Trophoblast cell (in vitro differentiated cells and primary cell): Measurements from ENCODE around the gene KRTAP10-5.
"Not testable (repeated sequence)": the region's sequence is repeated elsewhere in the genome, so short reads cannot be mapped to it uniquely, and the experiment has no call there.

Experiments used
- DNase-seq, 2 donors: peaks; one replicate each; pipeline ENCODE4 v3.0.0-alpha.2; 2016
- H2AFZ ChIP-seq: 2 replicates; pipeline ENCODE4 v1.6.1; 2013; ENCODE audit warnings: low read length, moderate library complexity, mild to moderate bottlenecking; ENCODE audit not compliant: insufficient read depth, poor library complexity
- H2AK5ac ChIP-seq: 2 replicates; pipeline ENCODE4 v1.6.1; 2013; ENCODE audit warnings: mild to moderate bottlenecking, low read length
- H2BK120ac ChIP-seq: 2 replicates; pipeline ENCODE4 v1.6.1; 2013; ENCODE audit warnings: low read length, mild to moderate bottlenecking, moderate library complexity; ENCODE audit not compliant: insufficient read depth, poor library complexity
- H2BK12ac ChIP-seq: 2 replicates; pipeline ENCODE4 v1.6.1; 2013; ENCODE audit warnings: mild to moderate bottlenecking, low read length, moderate library complexity
- H2BK5ac ChIP-seq: 2 replicates; pipeline ENCODE4 v1.6.1; 2013; ENCODE audit warnings: low read length, low read depth, moderate library complexity, mild to moderate bottlenecking; ENCODE audit not compliant: poor library complexity
- H3K14ac ChIP-seq: 2 replicates; pipeline ENCODE4 v1.6.1; 2013; ENCODE audit warnings: mild to moderate bottlenecking, low read length
- H3K18ac ChIP-seq: 2 replicates; pipeline ENCODE4 v1.6.1; 2013; ENCODE audit warnings: mild to moderate bottlenecking, low read length
- H3K23ac ChIP-seq: 2 replicates; pipeline ENCODE4 v1.6.1; 2013; ENCODE audit warnings: low read length
- H3K27ac ChIP-seq: 2 replicates; pipeline ENCODE4 v1.5.1; 2013; ENCODE audit warnings: low read depth, mild to moderate bottlenecking, inconsistent platforms, low read length, moderate library complexity
- H3K27me3 ChIP-seq: 2 replicates; pipeline ENCODE4 v1.6.1; 2013; ENCODE audit warnings: inconsistent platforms, mild to moderate bottlenecking, low read length, moderate library complexity; ENCODE audit not compliant: insufficient read depth
- H3K36me3 ChIP-seq, 2 experiments: 1 replicate in 1 of 2; 2 replicates in 1 of 2; pipeline ENCODE4 v1.6.1; 2013; ENCODE audit warnings: low read length in 2 of 2, mild to moderate bottlenecking in 2 of 2, moderate library complexity in 1 of 2; ENCODE audit not compliant: insufficient read depth in 2 of 2, control insufficient read depth in 1 of 2
- H3K4ac ChIP-seq: 2 replicates; pipeline ENCODE4 v1.6.1; 2013; ENCODE audit warnings: low read depth, mild to moderate bottlenecking, low read length, moderate library complexity
- H3K4me1 ChIP-seq, 2 experiments: 1 replicate in 1 of 2; 2 replicates in 1 of 2; pipeline ENCODE4 v1.6.1; 2013; ENCODE audit warnings: low read length in 2 of 2, mild to moderate bottlenecking in 2 of 2, moderate library complexity in 1 of 2; ENCODE audit not compliant: insufficient read depth in 2 of 2, control insufficient read depth in 1 of 2
- H3K4me2 ChIP-seq: 2 replicates; pipeline ENCODE4 v1.6.1; 2013; ENCODE audit warnings: inconsistent platforms, mild to moderate bottlenecking, low read length, moderate library complexity
- H3K4me3 ChIP-seq: 2 replicates; pipeline ENCODE4 v1.5.1; 2013; ENCODE audit warnings: mild to moderate bottlenecking, low read depth, low read length, inconsistent platforms
- H3K79me1 ChIP-seq: one replicate; pipeline ENCODE4 v1.6.1; 2013; ENCODE audit warnings: low read length
- H3K79me2 ChIP-seq: 2 replicates; pipeline ENCODE4 v1.6.1; 2013; ENCODE audit warnings: low read length, mild to moderate bottlenecking; ENCODE audit not compliant: control insufficient read depth, insufficient read depth, poor library complexity
- H3K9ac ChIP-seq: 2 replicates; pipeline ENCODE4 v1.6.1; 2013; ENCODE audit warnings: mild to moderate bottlenecking, low read length
- H3K9me3 ChIP-seq: 2 replicates; pipeline ENCODE4 v1.6.1; 2013; ENCODE audit warnings: low read depth, mild to moderate bottlenecking, control low read depth, inconsistent platforms, low read length; ENCODE audit not compliant: insufficient read depth
- H4K12ac ChIP-seq: 2 replicates; pipeline ENCODE4 v1.6.1; 2013; ENCODE audit warnings: low read depth, mild to moderate bottlenecking, low read length, moderate library complexity
- H4K8ac ChIP-seq: 2 replicates; pipeline ENCODE4 v1.6.1; 2013; ENCODE audit warnings: low read depth, mild to moderate bottlenecking, low read length, moderate library complexity
- H4K91ac ChIP-seq: one replicate; pipeline ENCODE4 v1.6.1; 2013; ENCODE audit warnings: low read depth, mild to moderate bottlenecking, low read length, moderate library complexity
- WGBS: extraction: QIAGEN DNeasy Blood & Tissue Kit; methylation state at CpG from one replicate; pipeline ENCODE4 v1.1.7; 2013; ENCODE audit warnings: missing lambda C conversion rate; ENCODE audit not compliant: insufficient read length, insufficient coverage; ENCODE audit errors: extremely low coverage; 5-methylcytosine and 5-hydroxymethylcytosine counted together

The KRTAP10-5 gene

DNA sequence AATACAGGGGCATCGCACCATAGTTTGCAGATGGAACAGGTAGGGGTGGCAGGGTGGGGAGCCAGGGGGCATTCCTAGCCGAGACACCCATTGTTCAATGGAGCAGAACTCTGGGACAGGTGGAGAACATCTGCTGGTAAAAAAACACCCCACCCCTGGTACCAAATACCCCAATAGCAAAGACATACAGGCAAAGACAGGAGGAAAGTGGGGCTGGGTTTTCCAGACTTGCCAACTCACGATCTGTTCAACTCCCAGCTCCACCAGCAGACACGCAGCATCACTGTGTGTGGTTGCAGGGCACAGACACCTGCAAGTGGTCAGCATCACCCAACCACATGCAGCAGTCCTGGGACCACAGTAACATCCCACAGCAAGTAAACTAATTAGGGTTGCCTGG, 31.1 kb upstream of the KRTAP10-5 start:
- Histone ChIP-seq H3K79me2 (no peaks in the 10 kb centered on the region), H3K4ac (no peak overlapping the region), H2BK12ac (no peak overlapping the region), H3K4me1 (no peaks in the 10 kb centered on the region), H3K9ac (no peak overlapping the region), H2AFZ (no peak overlapping the region), H3K27ac (no peak overlapping the region), H4K91ac (no peak overlapping the region), H3K4me2 (no peak overlapping the region), H4K12ac (no peak overlapping the region), H3K9me3 (peaks cover 26% of the 10 kb centered on the region), H3K4me3 (no peak overlapping the region), H3K27me3 (no peaks in the 10 kb centered on the region), H2BK5ac (no peak overlapping the region), H3K14ac (no peak overlapping the region), H3K18ac (no peak overlapping the region), H3K36me3 (no peaks in the 10 kb centered on the region), H4K8ac (no peak overlapping the region), H2AK5ac (no peak overlapping the region), H3K79me1 (no peaks in the 10 kb centered on the region), H3K23ac (no peak overlapping the region), H2BK120ac (no peak overlapping the region)
- no peak for DNase-seq
- no CpG with 5 or more reads among the region's 4 CpGs for WGBS

DNA sequence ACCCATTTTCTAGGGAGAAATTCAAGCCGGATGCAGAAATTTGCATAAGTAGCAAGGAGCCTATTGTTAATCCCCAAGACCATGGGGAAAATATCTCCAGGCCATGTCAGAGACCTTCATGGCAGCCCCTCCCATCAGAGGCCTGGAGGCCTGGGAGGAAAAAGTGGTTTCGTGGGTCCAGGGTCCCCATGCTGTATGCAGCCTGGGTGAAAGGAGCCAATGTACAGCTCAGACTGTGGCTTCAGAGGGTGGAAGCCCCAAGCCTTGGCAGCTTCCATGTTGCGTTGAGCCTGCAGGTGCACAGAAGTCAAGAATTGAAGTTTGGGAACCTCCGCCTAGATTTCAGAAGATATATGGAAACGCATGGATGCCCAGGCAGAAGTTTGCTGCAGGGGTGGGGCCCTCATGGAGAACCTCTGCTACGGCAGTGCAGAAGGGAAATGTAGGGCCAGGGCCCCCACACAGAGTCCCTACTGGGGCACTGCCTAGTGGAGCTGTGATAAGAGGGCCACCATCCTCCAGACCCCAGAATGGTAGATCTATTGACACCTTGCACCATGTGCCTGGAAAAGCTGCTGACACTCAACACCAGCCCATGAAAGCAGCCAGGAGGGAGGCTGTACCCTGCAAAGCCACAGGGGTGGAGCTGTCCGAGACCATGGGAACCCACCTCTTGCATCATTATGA, 29.9 kb upstream of the KRTAP10-5 start:
- not testable (repeated sequence) for H3K27me3 ChIP-seq, H3K27ac ChIP-seq, H2BK5ac ChIP-seq, H4K8ac ChIP-seq, H3K14ac ChIP-seq, H3K4me1 ChIP-seq, H4K91ac ChIP-seq, H3K9ac ChIP-seq, H3K79me2 ChIP-seq, H4K12ac ChIP-seq, H2AFZ ChIP-seq, H3K23ac ChIP-seq, H3K36me3 ChIP-seq, H3K4me2 ChIP-seq, H2BK12ac ChIP-seq, DNase-seq, H2AK5ac ChIP-seq, H3K4ac ChIP-seq, H3K4me3 ChIP-seq, H3K79me1 ChIP-seq, H2BK120ac ChIP-seq, H3K18ac ChIP-seq
- peaks cover 20% of the 10 kb centered on the region for H3K9me3 ChIP-seq
- no CpG with 5 or more reads among the region's 7 CpGs for WGBS

DNA sequence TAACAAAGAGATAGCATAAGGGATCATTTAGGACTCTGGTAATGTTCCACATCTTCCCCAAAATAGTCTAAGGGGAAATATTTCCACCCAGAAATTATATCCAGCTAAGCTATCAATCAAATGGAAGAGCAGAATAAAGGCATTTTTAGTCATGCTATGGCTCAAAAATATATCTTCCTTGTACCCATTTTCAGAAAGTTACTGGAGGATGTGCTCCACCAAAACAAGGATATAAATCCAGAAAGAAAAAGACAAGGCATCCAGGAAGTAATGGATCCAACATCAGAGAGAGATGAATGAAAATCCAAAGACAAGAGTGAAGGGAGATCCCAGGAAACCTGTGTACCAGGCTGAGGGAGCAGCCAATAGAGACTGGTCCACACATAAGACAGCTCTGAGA, 28.8 kb upstream of the KRTAP10-5 start:
- H3K9me3 ChIP-seq, result peaks cover 17% of the 10 kb centered on the region
- no peak overlapping the region for H2AK5ac ChIP-seq
- H3K18ac ChIP-seq, result no peak overlapping the region
- H3K27ac ChIP-seq, result no peak overlapping the region
- no peaks in the 10 kb centered on the region for H3K79me2 ChIP-seq
- no peak overlapping the region for H3K4me3 ChIP-seq
- H2BK12ac ChIP-seq, result no peak overlapping the region
- H4K91ac ChIP-seq, result no peak overlapping the region
- no peak overlapping the region for H3K23ac ChIP-seq
- H3K4me1 ChIP-seq, result no peaks in the 10 kb centered on the region
- DNase-seq, result no peak
- no peak overlapping the region for H3K4me2 ChIP-seq
- H2AFZ ChIP-seq, result no peak overlapping the region
- H2BK5ac ChIP-seq, result no peak overlapping the region
- no peak overlapping the region for H3K14ac ChIP-seq
- H3K36me3 ChIP-seq, result no peaks in the 10 kb centered on the region
- no peak overlapping the region for H3K4ac ChIP-seq
- no peak overlapping the region for H2BK120ac ChIP-seq
- no peaks in the 10 kb centered on the region for H3K79me1 ChIP-seq
- no peak overlapping the region for H4K12ac ChIP-seq
- no peak overlapping the region for H3K9ac ChIP-seq
- H3K27me3 ChIP-seq, result no peaks in the 10 kb centered on the region
- H4K8ac ChIP-seq, result no peak overlapping the region

DNA sequence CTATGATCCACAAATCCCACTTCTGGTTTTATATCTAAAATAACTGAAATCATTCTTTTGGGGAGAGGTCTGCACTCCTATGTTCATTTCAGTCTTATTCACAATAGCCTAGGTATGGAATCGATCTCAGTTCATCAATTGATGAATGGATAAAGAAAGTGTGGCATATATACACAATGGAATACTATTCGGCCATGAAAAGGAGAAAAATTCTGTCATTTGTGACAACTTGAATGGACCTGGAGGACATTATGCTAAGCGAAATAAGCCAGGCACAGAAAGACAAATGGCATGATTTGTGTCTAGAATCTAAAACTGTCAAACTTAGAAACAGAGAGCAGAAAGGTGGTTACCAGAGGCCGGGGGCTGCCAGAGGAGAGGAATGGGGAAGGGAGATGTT, 26.1 kb upstream of the KRTAP10-5 start:
- Histone ChIP-seq H3K79me1 (no peaks in the 10 kb centered on the region), H3K27ac (no peak overlapping the region), H4K8ac (no peak overlapping the region), H2AFZ (no peak overlapping the region), H3K9me3 (peaks cover 9% of the 10 kb centered on the region), H3K27me3 (no peaks in the 10 kb centered on the region), H3K36me3 (no peaks in the 10 kb centered on the region), H2AK5ac (no peak overlapping the region), H3K4me3 (no peak overlapping the region), H3K4me2 (no peak overlapping the region), H2BK12ac (no peak overlapping the region), H3K4ac (no peak overlapping the region), H3K79me2 (no peaks in the 10 kb centered on the region), H3K9ac (no peak overlapping the region), H2BK5ac (no peak overlapping the region), H3K14ac (no peak overlapping the region), H4K91ac (no peak overlapping the region), H4K12ac (no peak overlapping the region), H3K23ac (no peak overlapping the region), H3K18ac (no peak overlapping the region), H3K4me1 (no peaks in the 10 kb centered on the region), H2BK120ac (no peak overlapping the region)
- no CpG with 5 or more reads among the region's 4 CpGs for WGBS
- no peak for DNase-seq
